ENCODE measurements around the gene PDE4B. TPM values are rescaled to one million over a fixed set of nuclear protein-coding genes. Genes with fewer than 3 reads are reported as not detected.

Gene PDE4B
- total RNA-seq, 1 donor from 2014 or later = 9.5 TPM

DNA sequence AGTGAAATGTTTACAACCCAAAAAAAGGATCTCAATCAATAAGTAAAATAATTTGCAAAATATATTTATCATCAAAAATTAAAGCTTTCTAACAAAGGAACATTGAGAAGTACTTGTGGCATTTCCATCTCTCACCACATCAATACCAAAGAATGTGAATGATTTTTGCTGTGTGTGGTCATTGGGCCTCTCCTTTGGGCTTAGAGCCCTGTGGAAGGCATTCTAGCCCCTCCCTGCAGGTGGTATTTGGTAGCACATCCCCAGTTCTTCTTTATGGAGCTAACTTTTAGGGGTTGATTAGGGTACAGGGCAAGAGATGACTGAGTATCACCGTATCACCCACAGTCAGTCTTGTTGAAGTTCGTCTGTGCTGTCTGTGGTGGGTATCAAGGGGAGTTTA is 447.1 kb downstream of the PDE4B start:
- no peak for DNase-seq (ENCODE audit: low spot score)

DNA sequence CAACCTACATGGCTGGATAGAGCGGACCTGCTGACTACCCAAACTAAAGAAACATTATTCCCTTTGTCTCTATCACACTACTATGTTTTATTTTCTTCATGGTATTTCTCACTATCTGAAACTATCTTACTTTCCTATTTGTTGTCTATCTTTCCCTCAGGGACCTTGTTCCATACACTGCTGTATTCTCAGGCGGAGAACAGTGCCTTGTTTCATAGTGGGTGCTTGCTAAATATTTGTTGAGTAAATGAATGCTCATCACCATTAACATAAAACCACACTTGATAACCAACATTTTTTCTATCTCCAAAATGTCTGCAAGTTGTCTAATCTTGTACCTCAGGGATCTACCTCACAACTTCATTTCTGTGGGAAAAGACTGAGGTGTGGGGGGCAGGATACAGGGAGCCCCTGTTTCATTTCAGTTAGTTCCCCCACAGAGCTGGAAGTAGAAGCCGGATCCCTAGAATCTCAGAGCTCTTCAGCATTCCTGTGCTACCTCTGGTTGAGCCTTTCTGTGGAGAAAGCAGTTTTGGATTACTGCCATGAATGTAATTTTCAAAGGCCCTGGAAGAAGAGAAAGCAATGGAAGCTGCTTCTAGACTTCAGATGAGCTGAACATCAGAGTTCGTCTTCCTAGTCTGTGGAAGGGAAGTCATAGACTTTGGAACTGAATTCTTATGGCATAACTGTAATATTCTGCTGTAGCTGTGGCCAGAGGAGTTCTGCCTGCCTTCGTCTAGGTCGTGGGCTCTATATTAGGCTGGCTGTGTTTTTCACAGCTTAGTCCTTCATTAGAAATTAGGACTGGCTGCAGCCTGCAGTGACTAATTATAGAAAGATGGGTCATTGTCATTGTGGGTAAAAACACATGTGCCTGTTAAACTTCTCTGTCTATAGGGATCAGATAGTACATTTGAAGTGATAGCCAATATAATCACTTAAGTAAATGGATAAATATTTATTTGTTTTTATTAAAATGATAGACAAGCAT is 448.1 kb downstream of the PDE4B start:
- DNase-seq (ENCODE audit: low spot score) = no peak

DNA sequence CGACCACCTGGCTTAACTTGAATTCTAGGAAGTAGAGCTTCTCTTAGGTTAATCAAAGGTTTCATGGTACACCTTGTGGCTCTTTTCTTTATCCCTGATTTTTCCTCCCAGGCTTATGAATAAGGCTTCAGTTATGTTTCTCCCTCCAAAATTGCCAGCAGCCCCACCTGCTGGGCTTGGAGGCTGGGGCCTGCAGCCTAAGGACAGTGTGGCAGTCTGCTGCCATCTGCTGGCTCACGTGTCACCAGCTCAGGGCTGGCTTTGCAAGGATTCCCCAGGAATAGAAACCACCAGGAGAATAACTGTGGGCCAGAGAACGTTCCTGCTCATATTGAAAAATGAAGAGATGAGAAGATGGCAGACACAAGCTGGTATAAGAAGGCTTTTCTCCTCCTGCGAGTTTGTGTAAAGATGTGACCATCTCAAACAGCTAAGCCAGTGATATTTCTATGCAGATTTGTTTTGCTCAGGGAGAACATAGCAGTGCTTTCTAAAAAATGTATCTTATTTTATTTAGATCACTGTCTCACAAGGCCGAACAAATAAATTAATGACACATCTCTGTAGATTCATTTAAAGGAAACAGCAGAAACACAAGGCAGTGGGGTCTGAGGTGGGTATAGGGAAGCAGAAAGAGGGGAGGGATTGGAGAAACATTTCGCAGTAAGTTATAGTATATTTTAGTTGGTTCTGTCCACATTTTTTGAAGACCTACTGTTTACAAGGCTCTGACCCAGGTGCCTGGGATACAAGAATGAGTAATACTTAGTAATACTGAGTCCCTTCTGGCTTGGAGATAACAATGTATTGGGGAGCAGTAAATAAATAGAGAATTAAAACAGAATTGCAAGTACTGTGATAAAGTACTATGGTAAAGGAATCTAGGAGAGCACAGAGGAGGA is 450.2 kb downstream of the PDE4B start:
- peak; percentile 85 for DNase-seq (ENCODE audit: low spot score)

DNA sequence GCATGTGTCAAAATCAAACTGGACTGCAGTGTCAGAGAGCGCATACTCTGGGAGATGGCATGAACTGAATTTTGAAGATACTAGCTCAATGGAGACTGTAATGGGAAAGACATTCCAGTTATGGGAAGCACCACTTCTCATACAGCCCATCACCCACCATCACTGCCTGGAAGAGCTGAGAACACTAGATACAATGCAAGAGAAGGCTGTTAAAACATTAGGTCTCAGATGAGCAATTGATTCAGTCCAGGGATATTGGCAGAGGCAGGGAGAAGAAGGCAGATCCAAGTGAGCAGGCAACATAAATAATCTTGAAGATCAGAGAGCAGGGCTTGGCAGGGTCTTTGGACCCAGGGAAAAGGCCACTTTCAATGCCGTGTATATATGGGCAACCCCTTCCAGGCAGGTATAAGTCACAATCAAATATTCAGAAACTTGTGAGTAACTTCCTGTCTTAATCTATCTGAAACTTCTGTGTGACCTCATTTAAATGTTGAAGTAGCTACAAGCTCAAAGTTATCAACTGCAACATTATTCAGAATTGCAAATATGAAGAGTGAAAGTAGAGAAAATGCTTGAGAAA is 450.9 kb downstream of the PDE4B start:
- DNase-seq (ENCODE audit: low spot score) = no peak

DNA sequence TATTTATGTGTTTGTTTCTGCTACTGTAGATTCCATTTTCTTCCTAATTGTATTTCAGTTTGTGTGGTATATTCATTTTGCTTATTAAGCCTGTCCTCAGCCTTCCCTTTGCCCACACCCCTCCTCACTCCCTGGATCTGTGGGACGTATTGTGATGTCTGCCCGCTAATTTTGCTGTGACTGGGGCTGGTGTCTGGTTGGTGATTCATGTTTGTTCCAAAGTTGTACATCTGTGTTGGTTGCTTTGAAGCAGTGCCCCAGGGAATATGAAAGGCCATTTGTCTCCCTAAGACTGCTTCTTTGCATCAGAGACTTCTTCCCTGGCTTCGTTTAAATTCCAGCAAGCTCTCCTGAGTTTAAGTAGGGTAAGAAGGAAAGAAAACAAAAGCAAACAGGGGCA is 451.7 kb downstream of the PDE4B start:
- no peak for DNase-seq (ENCODE audit: low spot score)

DNA sequence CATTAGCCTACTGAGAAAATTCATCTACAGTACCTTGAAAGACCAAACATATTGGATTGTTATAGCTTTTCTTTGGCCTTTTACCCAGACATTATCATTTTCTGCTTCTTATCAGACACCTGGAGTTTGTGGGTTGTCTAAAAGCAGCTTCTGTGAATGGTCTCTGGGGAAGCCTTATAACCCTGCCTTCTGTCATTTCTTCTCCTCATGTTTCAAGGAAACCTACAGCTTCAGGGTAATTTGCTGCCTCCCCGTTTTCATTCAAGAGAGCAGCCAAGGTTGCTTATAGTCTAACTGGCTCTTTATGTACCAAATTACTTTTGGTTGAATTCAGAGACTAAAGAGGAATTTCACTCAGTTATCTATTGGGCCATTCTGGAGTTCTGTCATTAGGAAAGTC is 453.0 kb downstream of the PDE4B start:
- no peak for DNase-seq (ENCODE audit: low spot score)

DNA sequence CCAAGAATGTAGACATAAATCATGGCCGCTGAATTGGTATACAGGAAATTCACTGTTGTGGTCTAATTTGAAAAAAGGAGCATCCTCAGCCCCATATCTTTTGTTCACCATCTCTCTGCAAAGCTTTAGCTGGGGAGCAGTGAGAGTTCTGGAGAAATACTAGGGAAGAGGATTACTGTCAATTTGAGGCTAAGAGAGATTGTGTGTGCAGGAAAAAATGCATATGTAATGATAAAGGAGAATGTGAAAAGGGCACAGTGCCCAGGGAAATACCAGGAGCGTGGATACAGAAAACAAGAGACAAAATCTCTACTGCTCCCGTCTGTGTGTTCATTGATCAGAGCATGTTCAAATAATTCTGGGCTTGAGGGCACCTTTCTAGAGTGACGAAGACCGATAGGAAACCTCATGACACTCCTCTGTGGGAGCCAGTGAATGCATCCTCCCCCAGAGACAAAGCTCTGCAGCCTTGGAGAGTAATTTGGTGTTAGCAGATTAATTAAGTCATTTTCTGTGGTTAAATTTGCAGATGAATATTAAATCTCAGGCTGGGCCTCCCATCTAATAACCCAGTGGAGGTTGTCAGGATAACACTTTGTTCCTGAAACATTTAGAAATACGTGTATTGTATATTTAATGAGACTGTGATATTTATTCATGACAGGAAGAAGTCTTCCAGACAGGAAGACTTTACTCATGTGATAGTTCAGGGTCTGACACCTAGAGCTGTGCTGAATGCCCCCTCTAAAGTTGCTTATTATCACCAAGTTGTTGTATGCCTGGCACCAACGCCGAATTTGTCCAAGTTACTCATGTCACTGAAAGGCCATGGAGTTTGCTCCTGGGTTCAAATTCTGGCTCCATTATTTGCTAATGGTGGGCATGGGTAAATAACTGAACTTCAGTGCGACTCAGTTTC is 453.9 kb downstream of the PDE4B start:
- no peak for DNase-seq (ENCODE audit: low spot score)

DNA sequence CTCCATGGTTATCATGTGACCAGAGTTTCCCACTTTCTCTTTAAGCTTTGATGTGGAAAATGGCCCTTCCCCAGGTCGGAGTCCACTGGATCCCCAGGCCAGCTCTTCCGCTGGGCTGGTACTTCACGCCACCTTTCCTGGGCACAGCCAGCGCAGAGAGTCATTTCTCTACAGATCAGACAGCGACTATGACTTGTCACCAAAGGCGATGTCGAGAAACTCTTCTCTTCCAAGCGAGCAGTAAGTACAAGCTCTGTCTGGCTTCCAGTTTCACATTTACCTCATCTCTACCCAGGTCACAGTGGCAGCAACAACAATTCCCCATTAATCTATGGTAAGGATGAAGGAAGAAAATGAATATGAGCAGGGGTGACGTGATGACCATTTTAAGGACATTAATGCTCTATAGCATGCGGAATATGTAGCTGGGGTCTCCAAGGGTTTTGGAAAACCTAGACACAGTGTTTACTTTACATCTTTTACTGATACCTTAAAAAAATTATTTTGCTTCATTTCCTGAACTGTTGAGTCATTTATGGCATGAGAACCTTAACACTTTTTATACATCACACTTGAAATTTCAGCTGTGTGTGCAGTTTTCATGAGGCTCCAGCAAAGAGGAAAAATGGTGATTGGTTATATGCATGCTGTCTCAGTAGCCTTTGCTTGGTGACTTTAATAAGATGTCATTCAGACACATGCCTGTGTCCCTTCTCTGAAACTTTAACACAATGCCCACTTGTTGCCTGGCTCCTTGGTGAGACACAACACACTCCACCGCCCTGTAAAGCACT is 454.9 kb downstream of the PDE4B start:
- DNase-seq (ENCODE audit: low spot score) = no peak

DNA sequence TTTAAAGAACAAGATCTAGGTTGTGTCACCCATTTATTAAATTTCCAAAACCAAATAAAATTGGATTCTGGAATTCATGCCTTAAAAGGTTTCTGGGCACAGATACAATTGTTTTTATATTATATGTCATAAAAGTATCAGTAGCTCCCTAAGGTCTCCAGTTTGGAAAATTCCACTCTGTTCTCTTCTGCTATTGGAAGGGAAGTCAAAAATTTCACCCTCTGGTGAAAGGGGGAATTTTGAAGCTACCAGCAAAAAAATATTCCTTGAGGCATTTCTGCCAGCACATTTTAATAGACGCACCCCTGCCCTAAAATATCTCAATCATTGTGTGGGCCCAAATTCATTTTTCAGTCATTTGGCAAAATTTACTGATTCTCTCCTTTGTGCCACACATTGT is 455.6 kb downstream of the PDE4B start:
- DNase-seq (ENCODE audit: low spot score) = no peak

DNA sequence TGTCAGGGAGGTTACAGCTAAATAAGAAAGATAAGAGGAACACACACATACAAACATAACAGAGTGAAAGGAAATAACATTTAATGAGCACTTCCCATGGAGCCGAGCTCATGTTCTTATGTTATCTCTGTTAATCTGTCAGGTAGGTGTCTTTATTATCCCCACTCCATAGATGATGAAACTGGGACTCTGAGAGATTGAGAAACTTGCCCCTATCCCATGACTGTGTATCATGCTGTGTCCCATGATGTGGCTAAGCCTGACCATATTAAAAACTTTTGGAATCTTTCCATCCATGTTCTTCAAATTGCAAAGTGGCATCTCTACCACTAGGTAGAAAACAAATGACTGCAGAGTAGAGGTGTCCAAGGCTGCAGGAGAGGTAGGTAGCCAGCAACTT is 456.1 kb downstream of the PDE4B start:
- no peak for DNase-seq (ENCODE audit: low spot score)

DNA sequence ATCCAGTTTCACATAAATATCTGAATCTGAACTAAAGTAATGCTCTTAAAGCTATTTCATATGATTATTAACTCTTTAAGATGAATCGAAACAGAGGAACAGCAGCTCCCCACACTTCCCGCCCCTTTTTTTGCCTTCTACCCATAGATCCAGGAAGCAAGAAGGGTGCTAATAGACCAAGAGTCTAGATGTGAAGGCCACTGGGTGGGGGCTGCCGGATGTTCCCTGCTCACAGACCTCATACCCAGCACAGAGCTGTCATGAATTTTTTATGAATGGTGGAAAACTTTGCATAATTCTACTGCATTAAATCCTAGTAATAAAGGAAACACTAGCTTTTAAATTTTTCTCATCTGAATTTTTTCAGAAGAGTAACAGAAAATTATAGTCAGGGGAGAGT is 457.4 kb downstream of the PDE4B start:
- no peak for DNase-seq (ENCODE audit: low spot score)

DNA sequence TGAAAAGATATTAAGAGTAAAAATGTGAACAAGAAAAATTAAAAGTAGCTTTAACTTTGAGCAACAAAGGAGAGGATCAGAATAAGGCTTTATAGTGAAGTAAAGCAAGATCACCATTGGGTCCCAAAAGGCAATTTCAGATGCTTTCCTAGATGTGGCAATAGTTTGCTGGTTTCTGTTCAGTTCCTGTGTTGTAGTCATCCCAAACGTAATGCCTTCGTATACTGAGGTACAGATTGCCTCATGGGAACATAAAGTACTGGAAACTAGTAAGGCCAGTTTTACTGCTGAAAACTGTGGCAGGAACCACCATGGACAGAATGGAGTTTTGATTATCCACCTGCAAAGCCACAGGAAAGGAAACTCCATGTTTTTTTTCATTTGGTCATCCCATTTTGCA is 457.8 kb downstream of the PDE4B start:
- DNase-seq (ENCODE audit: low spot score) = no peak

DNA sequence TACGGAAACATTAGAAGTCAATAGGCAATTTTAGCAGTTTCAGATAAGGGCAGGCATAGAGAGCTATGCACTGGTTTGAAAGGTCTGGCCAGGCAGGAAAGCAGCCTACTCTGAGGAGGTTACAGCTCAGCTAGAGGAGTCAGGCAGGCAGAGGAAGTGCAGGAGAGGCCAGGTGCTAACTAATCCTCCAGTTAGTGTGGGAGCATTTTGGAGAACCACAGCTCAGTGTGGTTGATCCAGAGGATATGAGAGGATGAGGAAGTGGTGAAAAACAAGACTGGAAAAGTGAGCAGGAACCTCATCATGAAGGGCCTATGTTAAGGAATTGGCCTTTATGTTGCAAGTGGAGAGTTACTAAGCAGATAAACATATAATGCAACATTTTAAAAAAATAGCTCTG is 458.9 kb downstream of the PDE4B start:
- no peak for DNase-seq (ENCODE audit: low spot score)

DNA sequence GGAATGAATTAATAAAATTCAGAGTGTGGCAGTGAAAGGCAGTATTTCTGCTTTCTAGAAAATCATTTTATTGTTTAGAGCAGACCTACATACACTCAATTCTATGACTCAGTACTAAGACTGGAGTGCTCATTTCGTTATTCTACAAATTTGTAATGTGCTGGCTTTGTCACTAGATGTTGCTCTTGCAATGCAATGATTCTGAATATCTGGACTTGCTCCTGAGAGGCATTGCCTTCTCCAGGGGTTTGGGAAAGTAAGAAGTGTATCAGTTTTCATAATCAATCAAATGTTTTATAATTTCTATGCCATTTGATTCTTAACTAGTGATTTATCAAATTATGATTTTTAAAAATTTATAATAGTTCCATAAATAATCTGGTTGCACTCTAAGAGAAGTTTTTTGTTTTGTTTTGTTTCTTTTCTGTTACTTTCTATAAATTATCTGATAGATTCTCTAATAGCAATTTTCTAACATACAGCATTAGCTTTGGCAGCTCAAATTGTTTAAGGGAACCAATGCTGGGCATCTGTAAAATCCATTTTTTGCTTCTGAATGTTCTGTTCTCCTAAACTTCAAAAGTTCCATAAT is 460.7 kb downstream of the PDE4B start:
- DNase-seq (ENCODE audit: low spot score) = no peak

DNA sequence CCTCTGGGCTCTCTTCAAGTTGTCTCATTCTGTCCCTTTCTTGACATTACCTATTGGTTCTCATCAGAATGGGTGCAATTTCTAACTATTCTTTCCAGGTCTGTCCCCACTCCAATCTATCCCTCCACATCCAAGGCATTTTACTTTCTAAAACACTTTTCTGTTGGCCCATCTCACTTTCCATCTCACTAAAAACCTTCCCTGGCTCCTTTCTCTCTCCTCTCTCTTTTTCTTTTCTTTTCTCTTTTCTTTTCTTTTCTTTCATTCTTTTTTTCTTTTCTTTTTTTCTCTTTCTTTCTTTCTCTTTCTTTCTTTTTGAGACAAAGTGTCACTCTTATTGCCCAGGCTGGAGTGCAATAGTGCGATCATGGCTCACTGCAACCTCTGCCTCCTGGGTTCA is 462.1 kb downstream of the PDE4B start:
- no peak for DNase-seq (ENCODE audit: low spot score)

DNA sequence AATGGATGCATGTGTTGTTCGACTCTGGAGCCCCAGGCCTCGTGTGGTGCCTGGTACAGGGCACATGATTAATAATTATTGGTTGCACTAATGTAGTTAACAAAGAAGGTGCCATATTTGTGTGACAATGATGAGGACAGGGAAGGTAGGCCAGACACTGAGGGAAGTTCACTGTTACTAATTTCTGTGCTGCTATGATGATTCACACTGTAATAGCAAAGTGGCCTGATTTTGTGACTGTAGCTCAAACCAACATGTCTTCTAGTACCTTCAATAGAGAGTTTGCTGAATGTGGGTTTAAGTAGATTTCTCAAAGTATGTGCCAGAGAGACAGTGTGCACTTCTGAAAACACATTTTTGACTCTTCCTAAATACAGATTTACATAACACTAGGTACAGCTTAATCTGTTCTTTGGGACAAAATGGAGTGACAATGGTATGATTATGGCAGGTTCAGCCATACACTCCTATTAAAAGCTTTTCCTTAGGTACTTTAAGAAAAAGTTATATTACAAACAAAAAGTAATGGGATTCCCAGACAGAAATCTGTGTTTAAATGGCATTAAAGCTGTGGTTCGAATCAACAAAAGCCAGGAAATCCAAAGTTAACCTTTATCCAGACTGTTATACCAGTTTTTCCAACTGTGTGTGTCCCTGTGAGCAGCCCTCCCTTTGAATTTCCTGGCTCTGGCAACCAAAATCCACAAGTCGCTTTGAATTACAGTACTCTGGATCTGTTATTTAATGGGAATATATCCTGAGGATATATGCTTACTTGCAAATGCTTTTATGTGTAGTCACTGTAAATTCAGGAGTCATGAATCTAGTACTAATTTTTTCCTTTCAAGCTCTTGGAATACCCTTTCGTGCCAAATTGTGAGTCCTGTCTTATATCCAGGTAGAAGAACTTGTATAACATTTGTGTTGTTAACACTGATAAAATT is 464.2 kb downstream of the PDE4B start:
- no peak for DNase-seq (ENCODE audit: low spot score)

DNA sequence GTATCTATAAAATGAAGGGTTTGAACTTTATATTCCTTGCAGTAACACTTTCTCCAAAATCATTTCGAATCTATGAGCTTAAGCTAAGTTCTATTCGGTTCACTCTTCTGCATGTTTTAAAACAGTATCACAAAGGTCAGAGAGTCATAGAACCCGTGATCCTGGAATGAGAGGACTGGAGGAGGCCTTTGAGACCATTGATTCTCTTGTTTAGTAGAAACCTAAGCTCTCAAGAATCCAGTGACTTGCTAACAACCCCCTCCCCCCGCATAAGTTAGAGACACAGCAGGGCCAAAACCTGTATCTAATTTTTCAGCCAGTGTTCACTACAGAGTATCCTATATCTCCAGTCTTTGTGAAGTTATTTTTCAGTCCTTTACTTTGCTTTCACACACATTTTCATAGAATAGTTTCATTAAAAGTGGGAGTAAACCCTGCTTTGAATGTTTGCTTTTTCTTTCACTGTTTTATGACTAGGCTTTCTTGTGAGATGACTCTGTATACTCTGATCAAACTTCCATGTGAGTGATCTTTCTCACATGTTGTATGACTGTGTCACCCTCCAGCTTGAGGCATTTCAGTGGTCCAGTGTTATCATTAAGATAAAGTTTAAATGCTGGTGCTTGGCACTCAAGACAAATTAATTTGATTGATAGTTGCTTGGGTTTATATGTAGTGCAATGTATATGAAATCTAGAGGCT is 465.9 kb downstream of the PDE4B start:
- DNase-seq (ENCODE audit: low spot score) = no peak

DNA sequence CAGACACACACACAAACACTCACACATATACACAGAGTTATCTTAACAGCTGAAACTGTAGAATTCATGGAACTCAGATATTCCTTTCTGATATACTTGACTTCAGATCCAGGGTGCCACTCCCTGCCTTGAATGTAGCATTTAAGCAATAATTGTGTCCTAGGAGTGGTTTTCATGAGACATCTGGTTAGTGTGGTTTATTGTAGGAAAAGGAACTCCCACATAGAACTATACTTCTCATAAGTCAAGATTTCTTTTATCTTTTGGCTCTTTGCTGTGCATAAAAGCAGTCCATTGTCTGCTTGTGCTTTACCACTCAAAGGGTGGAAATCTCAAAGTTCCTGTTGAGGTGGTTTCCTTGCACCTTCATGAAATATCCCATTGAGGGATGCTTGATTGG is 468.7 kb downstream of the PDE4B start:
- DNase-seq (ENCODE audit: low spot score) = no peak

Measured in ureter (tissue), 1 donor.